WTC11 (cell line): ENCODE data around the gene TEKTIP1. TPM values are rescaled to one million over a fixed set of nuclear protein-coding genes. Genes with fewer than 3 reads are reported as not detected.

ENCODE experiments used
- ATAC-seq: fragments of 200-7000 bp; cut with Tn5 transposase; 2 replicates; pipeline ENCODE4 v1.10.0; 2021; ENCODE audit warnings: mild to moderate bottlenecking, moderate library complexity
- CTCF ChIA-PET: fragments of 300-600 bp; sonication (Branson Sonifier 250); formaldehyde crosslinking; loops from one replicate; lab custom pipeline; 2021; ENCODE audit warnings: antibody characterized with exemption; lab: Charles Lee
- POLR2A ChIA-PET: fragments of 350-600 bp; sonication (Branson Sonifier 250); formaldehyde crosslinking; loops from one replicate; lab custom pipeline; 2021; ENCODE audit warnings: antibody characterized with exemption; lab: Charles Lee
- DNase-seq: peaks from one replicate; pipeline ENCODE4 v3.0.0; 2021; ENCODE audit warnings: low spot score
- H3K27ac Mint-ChIP-seq: 2 replicates; pipeline ENCODE4 v1.8.0; 2021; ENCODE audit warnings: mixed read lengths
- H3K27me3 Mint-ChIP-seq: 2 replicates; pipeline ENCODE4 v1.8.0; 2021; ENCODE audit warnings: low read depth, mild to moderate bottlenecking, moderate library complexity, mixed read lengths
- H3K36me3 Mint-ChIP-seq: 2 replicates; pipeline ENCODE4 v1.8.0; 2021; ENCODE audit warnings: mixed read lengths
- H3K4me1 Mint-ChIP-seq: 2 replicates; pipeline ENCODE4 v1.8.0; 2022; ENCODE audit warnings: mixed read lengths
- H3K4me3 Mint-ChIP-seq: 2 replicates; pipeline ENCODE4 v1.8.0; 2021; ENCODE audit warnings: mild to moderate bottlenecking, moderate library complexity, mixed read lengths
- H3K9me3 Mint-ChIP-seq: 2 replicates; pipeline ENCODE4 v1.8.0; 2021; ENCODE audit warnings: mixed read lengths
- AFF4 ChIP-seq: sonication (generic); formaldehyde crosslinking; IDR thresholded peaks from 2 replicates; pipeline ENCODE4 v1.8.1; 2023; ENCODE audit warnings: mild to moderate bottlenecking, missing genetic modification reagents, borderline replicate concordance
- ATF1 ChIP-seq: sonication (generic); formaldehyde crosslinking; IDR thresholded peaks from 2 replicates; pipeline ENCODE4 v1.8.1; 2023; ENCODE audit warnings: mild to moderate bottlenecking, moderate library complexity, missing genetic modification reagents
- CREB1 ChIP-seq: sonication (generic); formaldehyde crosslinking; IDR thresholded peaks from 2 replicates; pipeline ENCODE4 v1.8.0; 2023; ENCODE audit warnings: mild to moderate bottlenecking, missing genetic modification reagents
- CREM ChIP-seq: sonication (generic); formaldehyde crosslinking; IDR thresholded peaks from 2 replicates; pipeline ENCODE4 v1.8.1; 2022; ENCODE audit warnings: mild to moderate bottlenecking, missing genetic modification reagents, moderate library complexity
- ETV6 ChIP-seq: sonication (generic); formaldehyde crosslinking; IDR thresholded peaks from 2 replicates; pipeline ENCODE4 v1.8.1; 2022; ENCODE audit warnings: mild to moderate bottlenecking, missing genetic modification reagents
- FOXK1 ChIP-seq: sonication (generic); formaldehyde crosslinking; IDR thresholded peaks from 2 replicates; pipeline ENCODE4 v1.8.0; 2022; ENCODE audit warnings: mild to moderate bottlenecking, moderate library complexity, missing genetic modification reagents
- FOXP1 ChIP-seq: sonication (generic); formaldehyde crosslinking; IDR thresholded peaks from 2 replicates; pipeline ENCODE4 v1.8.0; 2022; ENCODE audit warnings: missing genetic modification reagents, mild to moderate bottlenecking, moderate library complexity, borderline replicate concordance
- GRHL2 ChIP-seq: fragments of 250-450 bp; sonication (Bioruptor Pico); IDR thresholded peaks from 2 replicates; pipeline ENCODE4 v1.8.0; 2022; ENCODE audit warnings: mild to moderate bottlenecking, moderate library complexity; ENCODE audit not compliant: insufficient replicate concordance, severe bottlenecking
- IRF2 ChIP-seq: sonication (generic); formaldehyde crosslinking; IDR thresholded peaks from 2 replicates; pipeline ENCODE4 v1.8.0; 2022; ENCODE audit warnings: low read depth, missing genetic modification reagents, borderline replicate concordance
- JUN ChIP-seq: sonication (generic); formaldehyde crosslinking; IDR thresholded peaks from 2 replicates; pipeline ENCODE4 v1.8.0; 2023; ENCODE audit warnings: mild to moderate bottlenecking, missing genetic modification reagents
- MXD4 ChIP-seq: fragments of 250-450 bp; sonication (Bioruptor Pico); IDR thresholded peaks from 2 replicates; pipeline ENCODE4 v1.8.0; 2021; ENCODE audit warnings: mild to moderate bottlenecking, moderate library complexity, borderline replicate concordance
- MYBL2 ChIP-seq: sonication (generic); formaldehyde crosslinking; IDR thresholded peaks from 2 replicates; pipeline ENCODE4 v1.8.1; 2023; ENCODE audit warnings: mild to moderate bottlenecking, moderate library complexity, missing genetic modification reagents
- PRDM15 ChIP-seq: sonication (generic); formaldehyde crosslinking; IDR thresholded peaks from 2 replicates; pipeline ENCODE4 v1.8.0; 2022; ENCODE audit warnings: missing genetic modification reagents
- SMAD3 ChIP-seq: sonication (generic); formaldehyde crosslinking; IDR thresholded peaks from 2 replicates; pipeline ENCODE4 v1.8.0; 2022; ENCODE audit warnings: missing genetic modification reagents, mild to moderate bottlenecking, borderline replicate concordance
- SMAD4 ChIP-seq: sonication (generic); formaldehyde crosslinking; IDR thresholded peaks from 2 replicates; pipeline ENCODE4 v1.8.0; 2022; ENCODE audit warnings: mild to moderate bottlenecking, missing genetic modification reagents
- TEAD4 ChIP-seq: sonication (generic); formaldehyde crosslinking; IDR thresholded peaks from 2 replicates; pipeline ENCODE4 v1.8.0; 2022; ENCODE audit warnings: mild to moderate bottlenecking, missing genetic modification reagents
- ZNF121 ChIP-seq: sonication (generic); formaldehyde crosslinking; IDR thresholded peaks from 2 replicates; pipeline ENCODE4 v1.8.0; 2023; ENCODE audit warnings: missing genetic modification reagents
- ZNF317 ChIP-seq: sonication (generic); formaldehyde crosslinking; IDR thresholded peaks from 2 replicates; pipeline ENCODE4 v1.8.1; 2023; ENCODE audit warnings: low read depth, mild to moderate bottlenecking, moderate library complexity, missing genetic modification reagents, borderline replicate concordance
- ZNF396 ChIP-seq: fragments of 250-450 bp; sonication (Bioruptor Pico); IDR thresholded peaks from 2 replicates; pipeline ENCODE4 v1.8.0; 2021; ENCODE audit warnings: mild to moderate bottlenecking, moderate library complexity, borderline replicate concordance
- ZNF423 ChIP-seq: fragments of 250-450 bp; sonication (Bioruptor Pico); IDR thresholded peaks from 2 replicates; pipeline ENCODE4 v2.1.2; 2022; ENCODE audit warnings: mild to moderate bottlenecking, moderate library complexity
- ZNF532 ChIP-seq: fragments of 250-450 bp; sonication (Bioruptor Pico); IDR thresholded peaks from 2 replicates; pipeline ENCODE4 v1.9.0; 2021; ENCODE audit warnings: mild to moderate bottlenecking, borderline replicate concordance
- ZNF671 ChIP-seq: fragments of 250-450 bp; sonication (Bioruptor Pico); IDR thresholded peaks from 2 replicates; pipeline ENCODE4 v1.8.0; 2021; ENCODE audit warnings: mild to moderate bottlenecking
- total RNA-seq: library from RNA; stranded (reverse); gene quantifications from 3 replicates; pipeline ENCODE4 v1.2.3, GENCODE V29; 2021

TEKTIP1 gene
- total RNA-seq, 1 experiment from 2014 or later: 6.3 TPM

- TF ChIP-seq ZNF317 (CRISPR knock-in tag): no peak
- TF ChIP-seq TEAD4 (CRISPR knock-in tag): no peak
- no peak for TF ChIP-seq GRHL2
- no peak for TF ChIP-seq JUN (CRISPR knock-in tag)
Measured at GRCh38 chr19:3516675-3517207, 22.2 kb upstream of the TEKTIP1 start (continued).

GRCh38 chr19:3517638-3518037, 21.3 kb upstream of the TEKTIP1 start:
- peaks cover 55% of the 10 kb centered on the region for H3K4me1 Mint-ChIP-seq
- ATAC-seq: no peak
- no peak overlapping the region for H3K4me3 Mint-ChIP-seq
- TF ChIP-seq ZNF121 (peak; percentile 73), SMAD3 (CRISPR knock-in tag) (no peak)
- TF ChIP-seq, all 79 proteins: peak for 1
- ChIA-PET POLR2A (interaction anchor here (0.6 to 0.7 kb wide), 3 partner anchors 9 to 14 kb away, joined by 5 to 8 read pairs (median 7); no protein-coding TSS in a partner anchor), CTCF (interaction anchor here (0.6 to 4.8 kb wide), 15 partner anchors 9 to 734 kb away, joined by 3 to 31 read pairs (median 4); no protein-coding TSS in a partner anchor)
- H3K27me3 Mint-ChIP-seq: no peaks in the 10 kb centered on the region
- H3K36me3 Mint-ChIP-seq: peaks cover 4% of the 10 kb centered on the region; the same call in 1 of the 2 replicates
- H3K9me3 Mint-ChIP-seq: no peaks in the 10 kb centered on the region
- no peak for DNase-seq
- no peak overlapping the region for H3K27ac Mint-ChIP-seq

- Mint-ChIP-seq H3K4me3 (peak overlapping the region; percentile 39), H3K27ac (peak overlapping the region; percentile 67), H3K27me3 (no peaks in the 10 kb centered on the region), H3K4me1 (peaks cover 55% of the 10 kb centered on the region), H3K9me3 (no peaks in the 10 kb centered on the region), H3K36me3 (peaks cover 4% of the 10 kb centered on the region; the same call in 1 of the 2 replicates)
- peak; percentile 58 for ATAC-seq
- ChIA-PET POLR2A (interaction anchor here (0.6 to 0.8 kb wide), 4 partner anchors 8 to 21 kb away, joined by 3 to 8 read pairs (median 6); partner anchors contain the start of gene TEKTIP1), CTCF (interaction anchor here (0.7 to 4.8 kb wide), 13 partner anchors 9 to 174 kb away, joined by 3 to 31 read pairs (median 4); no protein-coding TSS in a partner anchor)
- DNase-seq: no peak
- TF ChIP-seq ETV6 (CRISPR knock-in tag): no peak
- TF ChIP-seq CREM (CRISPR knock-in tag): no peak
- TF ChIP-seq IRF2 (CRISPR knock-in tag): no peak
- TF ChIP-seq ZNF671 (CRISPR knock-in tag): no peak
- no peak for TF ChIP-seq AFF4 (CRISPR knock-in tag)
- TF ChIP-seq SMAD4: no peak
- peak; percentile 89; the same call in 1 of the 2 replicates for TF ChIP-seq ZNF121
- TF ChIP-seq ZNF396: no peak
- TF ChIP-seq MYBL2 (CRISPR knock-in tag): no peak
- peak; percentile 57 for TF ChIP-seq ZNF423 (CRISPR knock-in tag)
- no peak for TF ChIP-seq ATF1 (CRISPR knock-in tag)
- TF ChIP-seq FOXP1 (CRISPR knock-in tag): no peak
- no peak for TF ChIP-seq MXD4 (CRISPR knock-in tag)
- TF ChIP-seq CREB1 (CRISPR knock-in tag): no peak
- TF ChIP-seq ZNF532: no peak
- peak; percentile 71 for TF ChIP-seq PRDM15 (CRISPR knock-in tag)
- TF ChIP-seq JUN (CRISPR knock-in tag): no peak
- TF ChIP-seq FOXK1 (CRISPR knock-in tag): 0 out of 2 replicates have a peak, but pooled peaks have one; percentile 15
Measured at GRCh38 chr19:3518255-3518654, 20.7 kb upstream of the TEKTIP1 start.
